ENCODE data around the gene MATN1.
"Not testable (repeated sequence)": the region's sequence is repeated elsewhere in the genome, so short reads cannot be mapped to it uniquely, and the experiment has no call there.

Gene MATN1

GRCh38 chr1:30691480-30691879 is 31.9 kb downstream of the MATN1 start:
- H3K9me3 ChIP-seq (ENCODE audit: control insufficient read depth, low read length): no peaks in the 10 kb centered on the region

GRCh38 chr1:30689901-30690645 is 33.3 kb downstream of the MATN1 start:
- Histone ChIP-seq H3K4me1 (ENCODE audit: control insufficient read depth, insufficient read depth, low read length, poor library complexity, severe bottlenecking) (no peaks in the 10 kb centered on the region), H3K4me3 (ENCODE audit: insufficient read depth, low read depth, low read length, poor library complexity, severe bottlenecking) (no peak overlapping the region), H3K27me3 (replicated peaks; ENCODE audit: control insufficient read depth, insufficient read depth, low read length, poor library complexity, severe bottlenecking) (peaks cover 4% of the 10 kb centered on the region), H3K27ac (ENCODE audit: insufficient read depth, low read length, poor library complexity, severe bottlenecking) (no peak overlapping the region), H3K36me3 (ENCODE audit: control insufficient read depth, insufficient read depth, low read length) (no peaks in the 10 kb centered on the region), H3K9me3 (ENCODE audit: control insufficient read depth, low read length) (no peaks in the 10 kb centered on the region)
- no peak for DNase-seq

More at GRCh38 chr1:30691480-30691879, 31.9 kb downstream of the MATN1 start:
- Histone ChIP-seq H3K27me3 (replicated peaks; ENCODE audit: control insufficient read depth, insufficient read depth, low read length, poor library complexity, severe bottlenecking) (no peaks in the 10 kb centered on the region), H3K4me3 (ENCODE audit: insufficient read depth, low read depth, low read length, poor library complexity, severe bottlenecking) (no peak overlapping the region), H3K36me3 (ENCODE audit: control insufficient read depth, insufficient read depth, low read length) (no peaks in the 10 kb centered on the region), H3K27ac (ENCODE audit: insufficient read depth, low read length, poor library complexity, severe bottlenecking) (no peak overlapping the region), H3K4me1 (ENCODE audit: control insufficient read depth, insufficient read depth, low read length, poor library complexity, severe bottlenecking) (no peaks in the 10 kb centered on the region)
- DNase-seq: no peak

DNA sequence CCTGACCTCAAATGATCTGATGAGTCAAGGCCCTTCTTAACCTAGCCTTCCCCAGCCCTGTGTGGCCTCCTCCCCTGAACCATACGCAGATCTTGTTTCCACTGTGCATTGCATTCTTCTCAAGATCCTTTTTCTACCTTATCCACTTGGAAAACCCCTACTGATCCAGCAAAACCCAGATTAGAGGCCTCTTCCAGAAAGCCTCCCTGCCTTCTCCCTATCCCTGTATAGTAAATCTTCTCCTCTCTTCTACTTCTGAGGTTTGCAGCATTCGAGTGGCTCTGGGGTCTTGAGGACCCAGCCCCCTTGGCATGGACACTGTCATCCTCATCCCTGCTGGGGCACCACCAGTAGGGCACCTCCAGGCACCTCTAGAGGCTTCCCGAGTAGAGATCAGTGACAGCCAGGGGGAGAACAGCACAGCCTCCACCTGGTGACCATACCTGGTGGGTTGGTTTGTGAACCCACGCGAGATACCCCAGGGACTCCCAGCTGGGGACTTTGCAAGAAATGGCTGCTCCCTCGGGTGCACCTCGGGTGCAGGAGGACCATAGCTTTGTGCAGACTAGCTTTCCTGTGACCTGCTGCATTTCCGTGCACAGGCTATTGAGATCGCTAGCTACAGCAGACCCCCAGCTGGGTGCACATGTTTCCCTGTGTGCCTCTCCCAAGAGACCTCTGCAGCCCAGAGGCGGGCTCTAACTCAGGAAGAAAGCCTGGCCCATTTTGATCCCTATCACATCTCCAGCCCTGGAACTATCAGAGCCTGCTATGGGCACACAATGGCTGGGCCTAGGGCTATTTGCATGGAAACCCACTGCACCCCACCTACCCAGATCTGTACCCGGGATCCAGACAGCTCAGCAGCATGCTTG is 34.2 kb downstream of the MATN1 start:
- DNase-seq: no peak
- H3K27ac ChIP-seq (ENCODE audit: insufficient read depth, low read length, poor library complexity, severe bottlenecking): no peak overlapping the region
- H3K4me3 ChIP-seq (ENCODE audit: insufficient read depth, low read depth, low read length, poor library complexity, severe bottlenecking): no peak overlapping the region
- peaks cover 9% of the 10 kb centered on the region for H3K27me3 ChIP-seq (replicated peaks; ENCODE audit: control insufficient read depth, insufficient read depth, low read length, poor library complexity, severe bottlenecking)
- H3K36me3 ChIP-seq (ENCODE audit: control insufficient read depth, insufficient read depth, low read length): no peaks in the 10 kb centered on the region
- peaks cover 9% of the 10 kb centered on the region for H3K4me1 ChIP-seq (ENCODE audit: control insufficient read depth, insufficient read depth, low read length, poor library complexity, severe bottlenecking)
- H3K9me3 ChIP-seq (ENCODE audit: control insufficient read depth, low read length): no peaks in the 10 kb centered on the region

DNA sequence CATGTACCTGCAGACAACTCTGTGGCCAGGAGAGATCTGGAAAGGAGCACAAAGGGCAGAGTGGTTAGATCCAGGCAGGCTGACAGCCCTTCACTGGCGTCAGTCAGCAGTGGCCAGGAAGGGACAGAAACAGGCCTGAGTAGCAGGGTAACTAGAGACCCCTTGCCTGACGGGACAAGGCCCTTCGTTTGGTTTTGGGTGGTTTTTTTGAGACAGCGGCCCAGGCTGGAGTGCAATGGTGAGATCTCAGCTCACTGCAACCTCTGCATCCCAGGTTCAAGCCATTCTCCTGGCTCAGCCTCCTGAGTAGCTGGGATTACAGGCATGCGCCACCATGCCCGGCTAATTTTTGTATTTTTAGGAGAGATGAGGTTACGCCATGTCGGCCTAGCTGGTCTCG is 34.9 kb downstream of the MATN1 start:
- H3K9me3 ChIP-seq (ENCODE audit: control insufficient read depth, low read length); H3K27ac ChIP-seq (ENCODE audit: insufficient read depth, low read length, poor library complexity, severe bottlenecking); H3K36me3 ChIP-seq (ENCODE audit: control insufficient read depth, insufficient read depth, low read length); DNase-seq; H3K27me3 ChIP-seq (replicated peaks; ENCODE audit: control insufficient read depth, insufficient read depth, low read length, poor library complexity, severe bottlenecking); H3K4me1 ChIP-seq (ENCODE audit: control insufficient read depth, insufficient read depth, low read length, poor library complexity, severe bottlenecking); H3K4me3 ChIP-seq (ENCODE audit: insufficient read depth, low read depth, low read length, poor library complexity, severe bottlenecking): not testable (repeated sequence)

- Histone ChIP-seq H3K4me1 (ENCODE audit: control insufficient read depth, insufficient read depth, low read length, poor library complexity, severe bottlenecking) (peaks cover 9% of the 10 kb centered on the region), H3K9me3 (ENCODE audit: control insufficient read depth, low read length) (no peaks in the 10 kb centered on the region), H3K36me3 (ENCODE audit: control insufficient read depth, insufficient read depth, low read length) (no peaks in the 10 kb centered on the region), H3K27ac (ENCODE audit: insufficient read depth, low read length, poor library complexity, severe bottlenecking) (no peak overlapping the region), H3K27me3 (replicated peaks; ENCODE audit: control insufficient read depth, insufficient read depth, low read length, poor library complexity, severe bottlenecking) (peaks cover 9% of the 10 kb centered on the region), H3K4me3 (ENCODE audit: insufficient read depth, low read depth, low read length, poor library complexity, severe bottlenecking) (no peak overlapping the region)
- DNase-seq: no peak
These were observed 35.5 kb downstream of the MATN1 start for GRCh38 chr1:30687886-30688285.

DNA sequence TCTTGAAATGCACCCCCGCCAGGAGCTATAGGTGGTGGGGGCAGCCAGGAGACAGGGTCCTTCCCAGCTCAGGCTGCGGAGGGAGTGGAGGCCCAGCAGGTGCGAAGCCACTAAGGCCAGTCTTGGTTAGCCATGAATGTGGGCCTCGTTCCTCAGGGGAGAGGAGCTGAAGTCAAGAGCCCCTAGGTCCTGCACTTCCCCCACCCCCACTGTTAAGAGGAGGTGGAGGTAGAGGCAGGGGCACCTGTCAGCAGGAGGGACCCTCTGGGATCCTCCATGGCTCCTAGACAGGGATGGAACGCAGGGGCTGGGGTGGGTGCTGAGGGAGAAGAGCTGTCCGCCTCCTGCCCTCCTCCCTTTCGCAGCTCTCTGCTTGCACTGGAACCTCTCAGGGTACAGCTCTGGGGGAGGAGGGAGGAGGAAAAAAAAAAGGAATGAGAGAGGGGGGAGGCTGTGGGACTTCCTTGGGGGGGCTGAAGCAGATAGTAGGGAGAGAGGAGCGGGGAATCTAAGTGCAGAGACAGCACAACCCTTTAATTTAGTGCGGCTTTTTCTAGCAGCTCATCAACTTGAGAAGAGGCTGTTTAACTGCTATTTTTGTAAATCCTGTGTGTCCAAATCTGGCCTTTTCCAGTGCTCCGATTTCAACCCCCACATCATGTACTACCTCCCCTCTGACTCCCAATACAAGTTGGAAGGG is 37.0 kb downstream of the MATN1 start:
- Histone ChIP-seq H3K27ac (ENCODE audit: insufficient read depth, low read length, poor library complexity, severe bottlenecking) (no peak overlapping the region), H3K4me3 (ENCODE audit: insufficient read depth, low read depth, low read length, poor library complexity, severe bottlenecking) (no peak overlapping the region), H3K27me3 (replicated peaks; ENCODE audit: control insufficient read depth, insufficient read depth, low read length, poor library complexity, severe bottlenecking) (peaks cover 9% of the 10 kb centered on the region), H3K9me3 (ENCODE audit: control insufficient read depth, low read length) (no peaks in the 10 kb centered on the region), H3K4me1 (ENCODE audit: control insufficient read depth, insufficient read depth, low read length, poor library complexity, severe bottlenecking) (peaks cover 9% of the 10 kb centered on the region), H3K36me3 (ENCODE audit: control insufficient read depth, insufficient read depth, low read length) (no peaks in the 10 kb centered on the region)
- DNase-seq: no peak

DNA sequence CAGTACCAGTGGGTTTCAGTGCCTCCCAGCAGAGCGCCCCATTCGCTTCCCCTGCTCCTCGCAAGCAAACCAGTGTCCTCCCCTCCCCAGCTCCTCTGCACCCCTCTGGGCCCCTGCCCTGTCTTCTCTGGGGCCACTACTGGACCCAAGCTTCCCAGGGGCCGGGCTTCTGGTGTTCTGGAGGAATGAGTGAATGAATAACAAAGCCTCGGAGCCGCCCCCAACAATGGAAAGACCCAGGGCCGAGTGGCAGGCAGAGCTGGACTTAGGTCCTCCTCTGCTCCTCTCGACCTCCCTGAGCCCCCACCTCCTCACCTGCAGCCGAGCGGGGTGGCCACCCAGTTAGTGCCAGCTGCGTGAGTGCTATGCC is 37.6 kb downstream of the MATN1 start:
- Histone ChIP-seq H3K27me3 (replicated peaks; ENCODE audit: control insufficient read depth, insufficient read depth, low read length, poor library complexity, severe bottlenecking) (peaks cover 9% of the 10 kb centered on the region), H3K4me1 (ENCODE audit: control insufficient read depth, insufficient read depth, low read length, poor library complexity, severe bottlenecking) (peaks cover 9% of the 10 kb centered on the region), H3K36me3 (ENCODE audit: control insufficient read depth, insufficient read depth, low read length) (no peaks in the 10 kb centered on the region), H3K27ac (ENCODE audit: insufficient read depth, low read length, poor library complexity, severe bottlenecking) (no peak overlapping the region), H3K9me3 (ENCODE audit: control insufficient read depth, low read length) (no peaks in the 10 kb centered on the region), H3K4me3 (ENCODE audit: insufficient read depth, low read depth, low read length, poor library complexity, severe bottlenecking) (no peak overlapping the region)
- DNase-seq: no peak

GRCh38 chr1:30684881-30685795 is 38.2 kb downstream of the MATN1 start:
- Histone ChIP-seq H3K4me3 (ENCODE audit: insufficient read depth, low read depth, low read length, poor library complexity, severe bottlenecking) (peak overlapping the region; percentile 42), H3K36me3 (ENCODE audit: control insufficient read depth, insufficient read depth, low read length) (no peaks in the 10 kb centered on the region), H3K4me1 (ENCODE audit: control insufficient read depth, insufficient read depth, low read length, poor library complexity, severe bottlenecking) (peaks cover 9% of the 10 kb centered on the region), H3K27me3 (replicated peaks; ENCODE audit: control insufficient read depth, insufficient read depth, low read length, poor library complexity, severe bottlenecking) (peaks cover 9% of the 10 kb centered on the region), H3K9me3 (ENCODE audit: control insufficient read depth, low read length) (no peaks in the 10 kb centered on the region), H3K27ac (ENCODE audit: insufficient read depth, low read length, poor library complexity, severe bottlenecking) (no peak overlapping the region)
- peak; percentile 8 to 52 (median 15) for DNase-seq

GRCh38 chr1:30684259-30684658 is 39.1 kb downstream of the MATN1 start:
- peaks cover 9% of the 10 kb centered on the region for H3K4me1 ChIP-seq (ENCODE audit: control insufficient read depth, insufficient read depth, low read length, poor library complexity, severe bottlenecking)
- DNase-seq: no peak
- H3K4me3 ChIP-seq (ENCODE audit: insufficient read depth, low read depth, low read length, poor library complexity, severe bottlenecking): no peak overlapping the region
- peaks cover 9% of the 10 kb centered on the region for H3K27me3 ChIP-seq (replicated peaks; ENCODE audit: control insufficient read depth, insufficient read depth, low read length, poor library complexity, severe bottlenecking)
- no peak overlapping the region for H3K27ac ChIP-seq (ENCODE audit: insufficient read depth, low read length, poor library complexity, severe bottlenecking)
- H3K9me3 ChIP-seq (ENCODE audit: control insufficient read depth, low read length): no peaks in the 10 kb centered on the region
- no peaks in the 10 kb centered on the region for H3K36me3 ChIP-seq (ENCODE audit: control insufficient read depth, insufficient read depth, low read length)
